DND-41 (cell line): ENCODE data around the gene DCTN3.

Experiments
- CTCF ChIP-seq: IDR thresholded peaks from 2 replicates; pipeline ENCODE4 v1.5.1; 2012; ENCODE audit warnings: borderline replicate concordance, low read length, moderate library complexity, mild to moderate bottlenecking; ENCODE audit not compliant: poor library complexity, severe bottlenecking; ENCODE audit errors: extremely low read depth
- EZH2 ChIP-seq: IDR thresholded peaks from 3 replicates; pipeline ENCODE4 v1.6.1; 2012; ENCODE audit warnings: borderline replicate concordance, low read depth, mild to moderate bottlenecking, moderate library complexity, low read length, inconsistent platforms; ENCODE audit not compliant: severe bottlenecking

DNA sequence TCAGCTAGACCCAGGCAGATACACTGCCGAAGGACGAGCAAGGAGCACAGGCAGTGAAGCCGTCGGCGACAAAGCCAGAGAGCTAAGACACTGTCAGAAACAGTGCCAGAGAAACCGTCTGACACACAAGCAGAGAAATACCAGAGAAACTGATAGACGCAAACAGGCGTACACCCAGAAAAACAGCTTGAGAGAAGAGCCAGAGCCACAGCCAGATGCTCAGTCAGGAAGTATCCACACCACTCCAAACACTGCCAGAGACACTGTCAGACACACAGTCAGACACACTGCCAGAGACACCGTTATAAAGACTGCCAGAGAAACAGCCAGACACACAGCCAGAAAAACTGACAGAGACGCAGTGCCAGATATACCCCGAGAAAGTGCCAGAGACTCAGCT, 49.9 kb downstream of the DCTN3 start:
- TF ChIP-seq CTCF (no peak), EZH2 (no peak)
